Adrenal gland (tissue), 12 donors: ENCODE results near the gene ATXN1. TPM values are rescaled to one million over a fixed set of nuclear protein-coding genes. Genes with fewer than 3 reads are reported as not detected.

Experiments used
- DNase-seq, 7 donors: peaks; one replicate each; pipeline ENCODE4 v3.0.0-alpha.2; 2019 to 2020
- H3K27ac ChIP-seq, 5 donors: fragments of 200-600 bp; sonication (generic) in 4 of 5; 1 replicate in 3 of 5; 2 replicates in 2 of 5; pipeline versions ENCODE4 v1.5.1 to v1.8.0; 2016 to 2020; ENCODE audit warnings: mild to moderate bottlenecking in 1 of 5
- H3K27me3 ChIP-seq: fragments of 200-600 bp; 2 replicates; pipeline ENCODE4 v1.8.0; 2021
- H3K36me3 ChIP-seq, 2 donors: fragments of 200-600 bp; replicated peaks in 1 of 2; 1 replicate in 1 of 2; 2 replicates in 1 of 2; pipeline versions ENCODE4 v1.5.1 to v1.8.0; 2018 to 2022
- H3K4me1 ChIP-seq, 2 donors: fragments of 200-600 bp; replicated peaks in 1 of 2; 1 replicate in 1 of 2; 2 replicates in 1 of 2; pipeline versions ENCODE4 v1.5.1 to v1.8.0; 2018 to 2021
- H3K4me3 ChIP-seq, 4 donors: fragments of 200-600 bp; sonication (generic) in 3 of 4; one replicate each; pipeline ENCODE4 v1.5.1; 2016 to 2018
- H3K9me3 ChIP-seq, 3 donors: fragments of 200-600 bp; sonication (generic) in 1 of 3; replicated peaks in 1 of 3; 1 replicate in 2 of 3; 2 replicates in 1 of 3; pipeline versions ENCODE4 v1.5.1 to v1.8.0; 2016 to 2021
- CTCF ChIP-seq, 6 experiments: fragments of 450-650 bp in 4 of 6; fragments of 200-600 bp in 2 of 6; sonication (generic) in 1 of 6; IDR thresholded peaks; 1 replicate in 5 of 6; 2 replicates in 1 of 6; pipeline versions ENCODE4 v1.5.1 to v1.8.0; 2016 to 2021; ENCODE audit warnings: antibody characterized with exemption in 6 of 6, mild to moderate bottlenecking in 2 of 6, moderate library complexity in 1 of 6
- POLR2A ChIP-seq, 2 donors: fragments of 450-650 bp; IDR thresholded peaks; one replicate each; pipeline ENCODE4 v1.6.1; 2017; ENCODE audit warnings: antibody characterized with exemption in 2 of 2, mild to moderate bottlenecking in 2 of 2, moderate library complexity in 1 of 2
- WGBS, 4 donors: extraction: QIAGEN DNeasy Blood & Tissue Kit in 2 of 4; methylation state at CpG; one replicate each; pipeline versions ENCODE4 v1.1.5 to v1.1.7; 2013 to 2017; 5-methylcytosine and 5-hydroxymethylcytosine counted together
- intact Hi-C, 2 donors: fragments of 100-400 bp; cut with DNase I; formaldehyde crosslinking; loops; one replicate each; pipeline versions ENCODE4 v1.14.1 to v1.15.0; 2022 to 2023
- polyA plus RNA-seq, 3 donors: library from polyadenylated mRNA; stranded (reverse); fragments of 200-250 nt in 2 of 3; fragments of 350-450 nt in 1 of 3; fragmentation: Illumina TruSeq in 1 of 3; extraction: RNeasy Lipid Tissue Mini Kit (QIAGEN cat#74804) in 1 of 3; gene quantifications; one replicate each; pipeline ENCODE4 v1.2.3, GENCODE V29; 2013 to 2014
- total RNA-seq, 9 donors: library from RNA; depleted of rRNA in 4 of 9; stranded (reverse); fragments of >200 nt in 4 of 9; fragments of 120-200 nt in 1 of 9; fragmentation: NEBNext Ultra II Directional in 1 of 9; extraction: Animal tissue kit (Norgen Biotek cat#: 25700) in 1 of 9; gene quantifications; one replicate each; pipeline versions ENCODE4 v1.1.0 to v1.2.4, GENCODE V29; 2013 to 2023
- donor health status: healthy with polysubstance abuse.
- donor health status: Bipolar disorder and iron deficiency.
- donor health status: DM: yes; HTN: yes; CAD: no.
- donor health status: DM: no; HTN: no; CAD: no.
- donor health status: DM: no; HTN: no; CAD: no.
- donor health status: DM: yes; HTN: yes; CAD: no.

The ATXN1 gene
- total and polyA plus RNA-seq, 12 donors: 3.4 to 51.3 (median 25.4) TPM

GRCh38 chr6:16608444-16608843 lies 152.8 kb downstream of the ATXN1 start:
- intact Hi-C loops: no loop called here
- H3K27me3 ChIP-seq: no peaks in the 10 kb centered on the region
- no peak for TF ChIP-seq CTCF (IDR thresholded peaks at IDR 0.05)
- no peak for TF ChIP-seq POLR2A (IDR thresholded peaks at IDR 0.05)
- DNase-seq: no peak
- no peaks in the 10 kb centered on the region for H3K9me3 ChIP-seq
- H3K36me3 ChIP-seq: no peaks in the 10 kb centered on the region
- no peak overlapping the region for H3K4me3 ChIP-seq
- WGBS, 4 donors: 90 to 93% (median 91%) methylated on average over 4 of the region's 4 CpGs
- no peaks in the 10 kb centered on the region for H3K4me1 ChIP-seq
- no peak overlapping the region for H3K27ac ChIP-seq

- no peak for DNase-seq
- Histone ChIP-seq H3K9me3 (no peaks in the 10 kb centered on the region), H3K4me3 (no peak overlapping the region), H3K27ac (no peak overlapping the region), H3K36me3 (no peaks in the 10 kb centered on the region), H3K4me1 (no peaks in the 10 kb centered on the region), H3K27me3 (no peaks in the 10 kb centered on the region)
- intact Hi-C loops: no loop called here
- TF ChIP-seq CTCF (IDR thresholded peaks at IDR 0.05): no peak
- no peak for TF ChIP-seq POLR2A (IDR thresholded peaks at IDR 0.05)
- WGBS, 4 donors: 86 to 93% (median 91%) methylated on average over 3 of the region's 3 CpGs
These were observed 159.2 kb downstream of the ATXN1 start for GRCh38 chr6:16602035-16602434.

GRCh38 chr6:16600701-16601100 lies 160.6 kb downstream of the ATXN1 start:
- Histone ChIP-seq H3K4me1 (no peaks in the 10 kb centered on the region), H3K4me3 (no peak overlapping the region), H3K36me3 (no peaks in the 10 kb centered on the region), H3K27ac (no peak overlapping the region), H3K9me3 (no peaks in the 10 kb centered on the region), H3K27me3 (no peaks in the 10 kb centered on the region)
- 91 to 96% (median 94%) methylated on average over 4 of the region's 4 CpGs for WGBS, 4 donors
- TF ChIP-seq CTCF (IDR thresholded peaks at IDR 0.05): no peak
- no peak for TF ChIP-seq POLR2A (IDR thresholded peaks at IDR 0.05)
- intact Hi-C loops: no loop called here
- no peak for DNase-seq

GRCh38 chr6:16600026-16600425 lies 161.2 kb downstream of the ATXN1 start:
- intact Hi-C loops: no loop called here
- H3K36me3 ChIP-seq: no peaks in the 10 kb centered on the region
- no peak for TF ChIP-seq POLR2A (IDR thresholded peaks at IDR 0.05)
- no peaks in the 10 kb centered on the region for H3K4me1 ChIP-seq
- H3K27me3 ChIP-seq: no peaks in the 10 kb centered on the region
- no peaks in the 10 kb centered on the region for H3K9me3 ChIP-seq
- H3K4me3 ChIP-seq: no peak overlapping the region
- WGBS, 4 donors: 90 to 92% (median 91%) methylated on average over 3 of the region's 3 CpGs
- DNase-seq: no peak
- no peak overlapping the region for H3K27ac ChIP-seq

- no peak for DNase-seq
- intact Hi-C loops: no loop called here
- H3K9me3 ChIP-seq: no peaks in the 10 kb centered on the region
These were observed 164.5 kb downstream of the ATXN1 start for GRCh38 chr6:16596616-16597331.

More at GRCh38 chr6:16596616-16597331, 164.5 kb downstream of the ATXN1 start:
- H3K36me3 ChIP-seq: no peaks in the 10 kb centered on the region
- H3K4me1 ChIP-seq: no peaks in the 10 kb centered on the region
- no peak overlapping the region for H3K27ac ChIP-seq
- H3K4me3 ChIP-seq: no peak overlapping the region
- TF ChIP-seq CTCF (IDR thresholded peaks at IDR 0.05): no peak
- no peak for TF ChIP-seq POLR2A (IDR thresholded peaks at IDR 0.05)
- WGBS, 4 donors: 88 to 90% (median 90%) methylated on average over 6 to 10 of the region's 10 CpGs
- H3K27me3 ChIP-seq: no peaks in the 10 kb centered on the region
